ENCODE results near the gene TLL1.
A peak's percentile ranks its signal among the peaks of the same experiment; 100 is the strongest.

Gene TLL1

GRCh38 chr4:165872461-165873297 lies at the start of gene TLL1:
Gene TLL1 (plus strand): TSS chr4:165873237. CDS start chr4:165873905, 668 bp downstream.
- peak within 1 kb of the TSS; percentile 69 for H3K27ac ChIP-seq
- no peak for TF ChIP-seq CTCF (IDR thresholded peaks at IDR 0.05)
- TF ChIP-seq ZFX (IDR thresholded peaks at IDR 0.05; ENCODE audit: borderline replicate concordance): no peak

GRCh38 chr4:165826166-165826565 lies 46.9 kb upstream of the TLL1 start:
- H3K27ac ChIP-seq: no peak overlapping the region
- TF ChIP-seq ZFX (IDR thresholded peaks at IDR 0.05; ENCODE audit: borderline replicate concordance) (no peak), CTCF (IDR thresholded peaks at IDR 0.05) (no peak)

GRCh38 chr4:165827018-165827417 lies 46.0 kb upstream of the TLL1 start:
- TF ChIP-seq CTCF (IDR thresholded peaks at IDR 0.05) (no peak), ZFX (IDR thresholded peaks at IDR 0.05; ENCODE audit: borderline replicate concordance) (no peak)

GRCh38 chr4:165828928-165829327 lies 44.1 kb upstream of the TLL1 start:
- TF ChIP-seq ZFX (IDR thresholded peaks at IDR 0.05; ENCODE audit: borderline replicate concordance): no peak
- TF ChIP-seq CTCF (IDR thresholded peaks at IDR 0.05): no peak
- H3K27ac ChIP-seq: no peak overlapping the region

More at GRCh38 chr4:165827018-165827417, 46.0 kb upstream of the TLL1 start:
- no peak overlapping the region for H3K27ac ChIP-seq

- TF ChIP-seq CTCF (IDR thresholded peaks at IDR 0.05) (no peak), ZFX (IDR thresholded peaks at IDR 0.05; ENCODE audit: borderline replicate concordance) (no peak)
- H3K27ac ChIP-seq: no peak overlapping the region
Observed at GRCh38 chr4:165834116-165834515, 38.9 kb upstream of the TLL1 start.

GRCh38 chr4:165838575-165838974 lies 34.5 kb upstream of the TLL1 start:
- TF ChIP-seq ZFX (IDR thresholded peaks at IDR 0.05; ENCODE audit: borderline replicate concordance) (no peak), CTCF (IDR thresholded peaks at IDR 0.05) (no peak)
- H3K27ac ChIP-seq: no peak overlapping the region

GRCh38 chr4:165839615-165840333 lies 33.3 kb upstream of the TLL1 start:
- TF ChIP-seq CTCF (IDR thresholded peaks at IDR 0.05) (no peak), ZFX (IDR thresholded peaks at IDR 0.05; ENCODE audit: borderline replicate concordance) (no peak)
- no peak overlapping the region for H3K27ac ChIP-seq
